HCT116 (cell line): ENCODE results near the gene INTS14. TPM values are rescaled to one million over a fixed set of nuclear protein-coding genes. Genes with fewer than 3 reads are reported as not detected.

Experiments used
- ATAC-seq: fragments of 200-7000 bp; cut with Tn5 transposase; 2 replicates; pipeline ENCODE4 v1.9.1; 2020; ENCODE audit warnings: mild to moderate bottlenecking, moderate library complexity
- BruUV-seq: library from RNA; stranded (reverse); fragments of 400-500 nt; replicated peaks from 2 replicates; lab custom pipeline; 2021; lab: Mats Ljungman, UMichigan
- CTCF ChIA-PET: fragments of 300-600 bp; sonication (Branson Sonifier 250); formaldehyde crosslinking; loops from one replicate; lab custom pipeline; 2021; ENCODE audit warnings: antibody characterized with exemption; lab: Charles Lee
- POLR2A ChIA-PET: fragments of 300-600, 350-600 bp; sonication (Branson Sonifier 250); formaldehyde crosslinking; loops from one replicate; lab custom pipeline; 2021; ENCODE audit warnings: antibody characterized with exemption; lab: Charles Lee
- RAD21 ChIA-PET, 2 experiments: fragments of 300-600 bp; sonication (Branson Sonifier 250); formaldehyde crosslinking; loops; one replicate each; lab custom pipeline; 2023; ENCODE audit warnings: low total read pairs in 2 of 2; ENCODE audit not compliant: uncharacterized antibody in 2 of 2, unreplicated experiment in 2 of 2, low non-redundant PET in 1 of 2; lab: Charles Lee
- DNase-seq: peaks from one replicate; pipeline ENCODE4 v3.0.0-alpha.2; 2010; ENCODE audit warnings: low read depth, low spot score
- H2AFZ ChIP-seq: fragments of 200-600 bp; shearing (Covaris generic), sonication (generic); 2 replicates; pipeline ENCODE4 v1.6.1; 2017; ENCODE audit warnings: low read depth, mixed run types, mixed read lengths, antibody characterized with exemption, low read length; ENCODE audit not compliant: poor library complexity, severe bottlenecking
- H3K27ac ChIP-seq: 2 replicates; pipeline ENCODE4 v1.5.1; 2012; ENCODE audit warnings: low read depth, low read length
- H3K27me3 ChIP-seq: fragments of 200-600 bp; sonication (generic); 2 replicates; pipeline ENCODE4 v1.6.1; 2016; ENCODE audit warnings: mixed run types, low read length, mixed read lengths; ENCODE audit not compliant: insufficient read depth
- H3K36me3 ChIP-seq, 2 experiments: fragments of 200-500 bp in 1 of 2; fragments of 200-600 bp in 1 of 2; sonication (Bioruptor generic) in 1 of 2; sonication (generic) in 1 of 2; 2 replicates each; pipeline versions ENCODE4 v1.5.1 to v1.6.1; 2014 to 2016; ENCODE audit warnings: low read length in 2 of 2, inconsistent platforms in 1 of 2, mixed read lengths in 1 of 2, mixed run types in 1 of 2; ENCODE audit not compliant: insufficient read depth in 2 of 2, control insufficient read depth in 1 of 2
- H3K4me1 ChIP-seq, 2 experiments: fragments of 200-600 bp in 1 of 2; sonication (generic) in 1 of 2; 2 replicates each; pipeline versions ENCODE4 v1.5.1 to v1.6.1; 2012 to 2017; ENCODE audit warnings: low read length in 2 of 2, inconsistent platforms in 1 of 2, mild to moderate bottlenecking in 1 of 2, mixed read lengths in 1 of 2, mixed run types in 1 of 2, moderate library complexity in 1 of 2; ENCODE audit not compliant: insufficient read depth in 2 of 2, control insufficient read depth in 1 of 2
- H3K4me2 ChIP-seq: fragments of 200-600 bp; sonication (generic); 2 replicates; pipeline ENCODE4 v1.6.1; 2017; ENCODE audit warnings: mixed run types, low read length, mixed read lengths
- H3K4me3 ChIP-seq, 2 experiments: fragments of 200-600 bp in 1 of 2; sonication (generic) in 1 of 2; replicated peaks in 1 of 2; 2 replicates each; pipeline ENCODE4 v1.5.1; 2011 to 2016; ENCODE audit warnings: low read length in 2 of 2, control low read depth in 1 of 2, low read depth in 1 of 2, mild to moderate bottlenecking in 1 of 2, mixed read lengths in 1 of 2, mixed run types in 1 of 2
- H3K79me2 ChIP-seq: fragments of 200-600 bp; sonication (generic); 2 replicates; pipeline ENCODE4 v1.6.1; 2017; ENCODE audit warnings: mild to moderate bottlenecking, mixed run types, low read length, moderate library complexity, mixed read lengths; ENCODE audit not compliant: insufficient read depth
- H3K9ac ChIP-seq: fragments of 200-600 bp; sonication (generic); 2 replicates; pipeline ENCODE4 v1.6.1; 2016; ENCODE audit warnings: low read length, mixed read lengths
- H3K9me2 ChIP-seq: fragments of 200-600 bp; sonication (generic), shearing (Covaris generic); 2 replicates; pipeline ENCODE4 v1.6.1; 2017; ENCODE audit warnings: mixed run types, mild to moderate bottlenecking, moderate library complexity; ENCODE audit not compliant: insufficient read depth
- H3K9me3 ChIP-seq, 2 experiments: fragments of 200-500 bp in 1 of 2; fragments of 200-600 bp in 1 of 2; sonication (Bioruptor generic) in 1 of 2; sonication (generic) in 1 of 2; 2 replicates each; pipeline ENCODE4 v1.6.1; 2014 to 2017; ENCODE audit warnings: low read length in 2 of 2, mixed read lengths in 2 of 2, inconsistent platforms in 1 of 2, low read depth in 1 of 2, mild to moderate bottlenecking in 1 of 2, mixed run types in 1 of 2, moderate library complexity in 1 of 2; ENCODE audit not compliant: control insufficient read depth in 1 of 2, insufficient read depth in 1 of 2
- H4K20me1 ChIP-seq: fragments of 200-600 bp; sonication (generic), shearing (Covaris generic); 2 replicates; pipeline ENCODE4 v1.6.1; 2017; ENCODE audit warnings: mixed run types, mild to moderate bottlenecking, moderate library complexity; ENCODE audit not compliant: insufficient read depth
- CBX3 ChIP-seq: IDR thresholded peaks from 2 replicates; pipeline ENCODE4 v1.6.1; 2012; ENCODE audit warnings: low read depth
- ELF1 ChIP-seq: IDR thresholded peaks from 2 replicates; pipeline ENCODE4 v1.6.1; 2012; ENCODE audit warnings: low read depth, borderline replicate concordance
- EZH2phosphoT487 ChIP-seq: fragments of 200-600 bp; IDR thresholded peaks from 2 replicates; pipeline ENCODE4 v1.6.1; 2018; ENCODE audit warnings: antibody characterized with exemption, borderline replicate concordance
- RAD21 ChIP-seq: IDR thresholded peaks from 2 replicates; pipeline ENCODE4 v1.6.1; 2012; ENCODE audit warnings: low read depth, mild to moderate bottlenecking
- ZBTB33 ChIP-seq: IDR thresholded peaks from 2 replicates; pipeline ENCODE4 v1.6.1; 2011; ENCODE audit warnings: mild to moderate bottlenecking, low read length, moderate library complexity; ENCODE audit not compliant: insufficient replicate concordance; ENCODE audit errors: extremely low read depth
- ZFX ChIP-seq: fragments of 450-650 bp; IDR thresholded peaks from 2 replicates; pipeline ENCODE4 v1.6.1; 2017
- intact Hi-C: fragments of 100-400 bp; cut with micrococcal nuclease; formaldehyde crosslinking; loops from 2 replicates; pipeline ENCODE4 v1.10.0; 2022
- total RNA-seq: library from RNA; stranded (reverse); gene quantifications from one replicate; pipeline ENCODE4 v1.2.1, GENCODE V29; 2021; ENCODE audit not compliant: unreplicated experiment
- TF ChIP-seq, protein P1 (sequence below), 3 experiments: fragments of 200-600 bp in 1 of 3; sonication (generic) in 1 of 3; IDR thresholded peaks in 2 of 3; conservative IDR thresholded peaks in 1 of 3; 2 replicates each; pipeline ENCODE4 v1.5.1; 2012 to 2017; ENCODE audit warnings: low read depth in 2 of 3, low read length in 2 of 3, antibody characterized with exemption in 1 of 3, borderline replicate concordance in 1 of 3, control low read depth in 1 of 3, mild to moderate bottlenecking in 1 of 3, mixed read lengths in 1 of 3, mixed run types in 1 of 3, moderate library complexity in 1 of 3; ENCODE audit not compliant: insufficient read depth in 1 of 3

The INTS14 gene
- total RNA-seq, 1 experiment from 2014 or later, result 50.1 TPM

DNA sequence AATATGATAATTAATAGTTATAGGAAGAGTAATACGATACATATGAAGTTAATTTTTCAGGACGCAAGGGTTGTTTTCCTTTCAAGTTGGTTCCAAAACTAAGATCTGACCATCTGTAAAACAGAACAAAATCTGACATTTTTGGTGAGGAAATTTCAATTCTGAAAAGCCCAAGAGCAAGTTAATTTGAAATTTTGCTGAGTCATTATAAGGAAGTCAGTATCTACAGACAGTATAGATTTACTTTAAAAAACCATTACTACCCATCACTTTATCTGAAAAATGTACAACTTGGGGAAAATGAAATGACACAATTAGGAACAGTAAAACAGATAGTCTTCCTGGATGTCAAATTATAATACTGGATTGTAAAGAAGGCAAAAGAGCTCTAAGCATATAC, 12.5 kb downstream of the INTS14 start:
- BruUV-seq, result TSS peak; percentile 20
- RAD21 ChIA-PET, result no interaction called here
- CTCF ChIA-PET, result no interaction called here
- H3K9ac ChIP-seq, result no peak overlapping the region
- H3K9me3 ChIP-seq, result no peaks in the 10 kb centered on the region
- H3K79me2 ChIP-seq, result no peaks in the 10 kb centered on the region
- POLR2A ChIA-PET, result interaction anchor here (1.2 kb wide), 1 partner anchor 9 kb away, joined by 4 read pairs; no protein-coding TSS in a partner anchor
- no peak for DNase-seq
- no peak overlapping the region for H3K4me2 ChIP-seq
- peaks cover 14 to 41% of the 10 kb centered on the region in 2 experiments for H3K36me3 ChIP-seq
- TF ChIP-seq CBX3 (no peak), EZH2phosphoT487 (no peak), ZFX (no peak)
- H3K27ac ChIP-seq, result no peak overlapping the region
- no peaks in the 10 kb centered on the region for H4K20me1 ChIP-seq
- no peaks in the 10 kb centered on the region for H3K27me3 ChIP-seq
- intact Hi-C loops, result loop anchor here (5.0 kb wide), 1 partner anchor 239 kb away; no protein-coding TSS in a partner anchor
- no peak overlapping the region for H2AFZ ChIP-seq
- no peak overlapping the region for H3K4me3 ChIP-seq
- H3K9me2 ChIP-seq, result no peaks in the 10 kb centered on the region
- H3K4me1 ChIP-seq, result no peaks in the 10 kb centered on the region
- ATAC-seq, result no peak

GRCh38 chr15:65595960-65596359, 15.0 kb downstream of the INTS14 start:
- BruUV-seq, result no TSS peak
- Histone ChIP-seq H3K79me2 (no peaks in the 10 kb centered on the region), H3K27ac (no peak overlapping the region), H3K9me3 (no peaks in the 10 kb centered on the region), H3K4me3 (no peak overlapping the region), H2AFZ (no peak overlapping the region), H4K20me1 (no peaks in the 10 kb centered on the region), H3K36me3 (peaks cover 30 to 57% of the 10 kb centered on the region in 2 experiments), H3K9me2 (no peaks in the 10 kb centered on the region), H3K9ac (no peak overlapping the region), H3K4me2 (no peak overlapping the region), H3K27me3 (no peaks in the 10 kb centered on the region), H3K4me1 (no peaks in the 10 kb centered on the region)
- ChIA-PET CTCF (interaction anchor here (0.5 to 1.8 kb wide), 10 partner anchors 11 to 903 kb away, joined by 3 to 7 read pairs (median 4); no protein-coding TSS in a partner anchor), POLR2A (no interaction called here), RAD21 (interaction anchor here in 1 of 2 experiments (0.8 kb wide), 1 partner anchor 42 kb away, joined by 3 read pairs; no protein-coding TSS in a partner anchor)
- TF ChIP-seq ZBTB33, result no peak
- TF ChIP-seq, protein P1, sequence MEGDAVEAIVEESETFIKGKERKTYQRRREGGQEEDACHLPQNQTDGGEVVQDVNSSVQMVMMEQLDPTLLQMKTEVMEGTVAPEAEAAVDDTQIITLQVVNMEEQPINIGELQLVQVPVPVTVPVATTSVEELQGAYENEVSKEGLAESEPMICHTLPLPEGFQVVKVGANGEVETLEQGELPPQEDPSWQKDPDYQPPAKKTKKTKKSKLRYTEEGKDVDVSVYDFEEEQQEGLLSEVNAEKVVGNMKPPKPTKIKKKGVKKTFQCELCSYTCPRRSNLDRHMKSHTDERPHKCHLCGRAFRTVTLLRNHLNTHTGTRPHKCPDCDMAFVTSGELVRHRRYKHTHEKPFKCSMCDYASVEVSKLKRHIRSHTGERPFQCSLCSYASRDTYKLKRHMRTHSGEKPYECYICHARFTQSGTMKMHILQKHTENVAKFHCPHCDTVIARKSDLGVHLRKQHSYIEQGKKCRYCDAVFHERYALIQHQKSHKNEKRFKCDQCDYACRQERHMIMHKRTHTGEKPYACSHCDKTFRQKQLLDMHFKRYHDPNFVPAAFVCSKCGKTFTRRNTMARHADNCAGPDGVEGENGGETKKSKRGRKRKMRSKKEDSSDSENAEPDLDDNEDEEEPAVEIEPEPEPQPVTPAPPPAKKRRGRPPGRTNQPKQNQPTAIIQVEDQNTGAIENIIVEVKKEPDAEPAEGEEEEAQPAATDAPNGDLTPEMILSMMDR (IDR thresholded peaks at IDR 0.05 in 2 of 3, conservative IDR thresholded peaks at IDR 0.05 in 1 of 3; ENCODE audit: borderline replicate concordance in 1 of 3, insufficient read depth in 1 of 3, low read depth in 2 of 3, low read length in 2 of 3), result peak; percentile 36 to 53 (median 53); a peak in 5 of 6 replicates
- peak; percentile 65 for TF ChIP-seq RAD21
- no peak for TF ChIP-seq ELF1
- no peak for TF ChIP-seq EZH2phosphoT487
- ATAC-seq (peak; percentile 75), DNase-seq (no peak)
- intact Hi-C loops, result loop anchor here (5.0 kb wide), 1 partner anchor 241 kb away; no protein-coding TSS in a partner anchor
